H9 (cell line): ENCODE data around the gene CLMP. TPM values are rescaled to one million over a fixed set of nuclear protein-coding genes. Genes with fewer than 3 reads are reported as not detected.

Experiments
- DNase-seq: peaks from one replicate; pipeline ENCODE4 v3.0.0-alpha.2; 2017
- H2AFZ ChIP-seq: one replicate; pipeline ENCODE4 v1.6.1; 2013; ENCODE audit warnings: mild to moderate bottlenecking, low read length, control low read depth, moderate library complexity
- H2AK5ac ChIP-seq: 2 replicates; pipeline ENCODE4 v1.6.1; 2013; ENCODE audit warnings: low read length, control low read depth, mixed read lengths; ENCODE audit not compliant: insufficient read length
- H2BK120ac ChIP-seq: one replicate; pipeline ENCODE4 v1.6.1; 2013; ENCODE audit warnings: low read depth, mild to moderate bottlenecking, low read length, control low read depth, inconsistent platforms; ENCODE audit not compliant: poor library complexity, severe bottlenecking
- H2BK12ac ChIP-seq: 2 replicates; pipeline ENCODE4 v1.6.1; 2013; ENCODE audit warnings: low read length, control low read depth, mixed read lengths, low read depth; ENCODE audit not compliant: insufficient read length
- H2BK15ac ChIP-seq: 2 replicates; pipeline ENCODE4 v1.6.1; 2013; ENCODE audit warnings: low read depth, low read length, control low read depth
- H2BK20ac ChIP-seq: one replicate; pipeline ENCODE4 v1.6.1; 2013; ENCODE audit warnings: low read depth, mild to moderate bottlenecking, low read length, control low read depth, inconsistent platforms; ENCODE audit not compliant: poor library complexity, severe bottlenecking
- H2BK5ac ChIP-seq: 2 replicates; pipeline ENCODE4 v1.6.1; 2013; ENCODE audit warnings: low read length, control low read depth, mixed read lengths; ENCODE audit not compliant: insufficient read length
- H3K14ac ChIP-seq: 2 replicates; pipeline ENCODE4 v1.6.1; 2013; ENCODE audit warnings: low read length, control low read depth; ENCODE audit not compliant: insufficient read depth
- H3K18ac ChIP-seq: 2 replicates; pipeline ENCODE4 v1.6.1; 2013; ENCODE audit warnings: low read depth, mild to moderate bottlenecking, mixed read lengths, low read length, control low read depth; ENCODE audit not compliant: insufficient read length
- H3K23ac ChIP-seq: 2 replicates; pipeline ENCODE4 v1.6.1; 2013; ENCODE audit warnings: low read length, control low read depth, mixed read lengths, low read depth; ENCODE audit not compliant: insufficient read length
- H3K23me2 ChIP-seq: 2 replicates; pipeline ENCODE4 v1.6.1; 2013; ENCODE audit warnings: low read depth, mild to moderate bottlenecking, mixed read lengths, low read length, control low read depth; ENCODE audit not compliant: insufficient read length, poor library complexity, severe bottlenecking
- H3K27ac ChIP-seq: 2 replicates; pipeline ENCODE4 v1.5.1; 2013; ENCODE audit warnings: low read length, control low read depth, mixed read lengths, low read depth; ENCODE audit not compliant: insufficient read length
- H3K27me3 ChIP-seq: 2 replicates; pipeline ENCODE4 v1.6.1; 2013; ENCODE audit warnings: low read length, control low read depth, inconsistent platforms; ENCODE audit not compliant: insufficient read depth
- H3K4ac ChIP-seq: 2 replicates; pipeline ENCODE4 v1.6.1; 2013; ENCODE audit warnings: low read depth, mild to moderate bottlenecking, control low read depth, inconsistent platforms, low read length, moderate library complexity
- H3K4me1 ChIP-seq: 2 replicates; pipeline ENCODE4 v1.6.1; 2013; ENCODE audit warnings: low read length, control low read depth, inconsistent platforms; ENCODE audit not compliant: insufficient read depth
- H3K4me2 ChIP-seq: 2 replicates; pipeline ENCODE4 v1.6.1; 2013; ENCODE audit warnings: low read length, control low read depth, mixed read lengths; ENCODE audit not compliant: insufficient read length, insufficient read depth
- H3K56ac ChIP-seq: 2 replicates; pipeline ENCODE4 v1.6.1; 2013; ENCODE audit warnings: low read depth, mild to moderate bottlenecking, mixed read lengths, low read length, control low read depth; ENCODE audit not compliant: insufficient read length
- H3K79me1 ChIP-seq: 2 replicates; pipeline ENCODE4 v1.6.1; 2013; ENCODE audit warnings: low read depth, mild to moderate bottlenecking, moderate library complexity, low read length, control low read depth, inconsistent platforms; ENCODE audit not compliant: insufficient read depth, poor library complexity, severe bottlenecking
- H3K79me2 ChIP-seq: 2 replicates; pipeline ENCODE4 v1.6.1; 2013; ENCODE audit warnings: low read length, control low read depth, inconsistent platforms; ENCODE audit not compliant: insufficient read depth
- H3K9ac ChIP-seq: 2 replicates; pipeline ENCODE4 v1.6.1; 2013; ENCODE audit warnings: low read length, control low read depth, mixed read lengths; ENCODE audit not compliant: insufficient read length; ENCODE audit errors: extremely low read depth
- H3K9me3 ChIP-seq: one replicate; pipeline ENCODE4 v1.6.1; 2013; ENCODE audit warnings: low read depth, low read length, inconsistent platforms; ENCODE audit not compliant: control insufficient read depth
- H3T11ph ChIP-seq: one replicate; pipeline ENCODE4 v1.6.1; 2013; ENCODE audit warnings: mild to moderate bottlenecking, low read length, control low read depth, inconsistent platforms
- H4K20me1 ChIP-seq: one replicate; pipeline ENCODE4 v1.6.1; 2013; ENCODE audit not compliant: control insufficient read depth, insufficient read length, insufficient read depth
- H4K5ac ChIP-seq: 2 replicates; pipeline ENCODE4 v1.6.1; 2013; ENCODE audit warnings: low read depth, mild to moderate bottlenecking, mixed read lengths, low read length, control low read depth; ENCODE audit not compliant: insufficient read length
- H4K8ac ChIP-seq: replicated peaks from 2 replicates; pipeline ENCODE4 v1.6.1; 2013; ENCODE audit warnings: low read length, control low read depth, mixed read lengths, low read depth; ENCODE audit not compliant: insufficient read length
- H4K91ac ChIP-seq: 2 replicates; pipeline ENCODE4 v1.6.1; 2013; ENCODE audit warnings: low read depth, mild to moderate bottlenecking, moderate library complexity, mixed read lengths, low read length, control low read depth; ENCODE audit not compliant: insufficient read length
- H3K27ac Mint-ChIP-seq, 3 experiments: 2 replicates in 2 of 3; 3 replicates in 1 of 3; pipeline ENCODE4 v1.8.0; 2020 to 2021; ENCODE audit warnings: mixed read lengths in 3 of 3, mild to moderate bottlenecking in 1 of 3, moderate library complexity in 1 of 3
- H3K27me3 Mint-ChIP-seq: 2 replicates; pipeline ENCODE4 v1.8.0; 2021; ENCODE audit warnings: low read depth, mild to moderate bottlenecking, moderate library complexity, mixed read lengths
- H3K36me3 Mint-ChIP-seq, 3 experiments: 2 replicates in 2 of 3; 3 replicates in 1 of 3; pipeline ENCODE4 v1.8.0; 2020 to 2021; ENCODE audit warnings: low read depth in 3 of 3, mixed read lengths in 3 of 3; ENCODE audit not compliant: insufficient read depth in 1 of 3
- H3K4me1 Mint-ChIP-seq, 2 experiments: 2 replicates each; pipeline ENCODE4 v1.8.0; 2020; ENCODE audit warnings: mixed read lengths in 2 of 2
- H3K4me3 Mint-ChIP-seq, 2 experiments: 2 replicates in 1 of 2; 3 replicates in 1 of 2; pipeline ENCODE4 v1.8.0; 2020 to 2021; ENCODE audit warnings: mild to moderate bottlenecking in 2 of 2, mixed read lengths in 2 of 2, moderate library complexity in 1 of 2
- H3K9me3 Mint-ChIP-seq, 2 experiments: 2 replicates in 1 of 2; 3 replicates in 1 of 2; pipeline ENCODE4 v1.8.0; 2020; ENCODE audit warnings: mild to moderate bottlenecking in 2 of 2, mixed read lengths in 2 of 2, moderate library complexity in 1 of 2
- WGBS: extraction: QIAGEN DNeasy Blood & Tissue Kit; methylation state at CpG from one replicate; pipeline ENCODE4 v1.1.7; 2013; ENCODE audit warnings: missing lambda C conversion rate, low lambda C conversion rate, mixed read lengths; ENCODE audit not compliant: insufficient read length; ENCODE audit errors: extremely low coverage; 5-methylcytosine and 5-hydroxymethylcytosine counted together
- total RNA-seq: library from RNA; stranded (reverse); gene quantifications from 2 replicates; pipeline ENCODE4 v1.2.1, GENCODE V29; 2021
- TF ChIP-seq, protein P1 (sequence below): fragments of 200-600 bp; sonication (generic); conservative IDR thresholded peaks from 3 replicates; pipeline ENCODE4 v1.8.0; 2021; ENCODE audit warnings: antibody characterized with exemption, mild to moderate bottlenecking

Gene CLMP
- total RNA-seq, 1 experiment from 2014 or later = 13.8 TPM

DNA sequence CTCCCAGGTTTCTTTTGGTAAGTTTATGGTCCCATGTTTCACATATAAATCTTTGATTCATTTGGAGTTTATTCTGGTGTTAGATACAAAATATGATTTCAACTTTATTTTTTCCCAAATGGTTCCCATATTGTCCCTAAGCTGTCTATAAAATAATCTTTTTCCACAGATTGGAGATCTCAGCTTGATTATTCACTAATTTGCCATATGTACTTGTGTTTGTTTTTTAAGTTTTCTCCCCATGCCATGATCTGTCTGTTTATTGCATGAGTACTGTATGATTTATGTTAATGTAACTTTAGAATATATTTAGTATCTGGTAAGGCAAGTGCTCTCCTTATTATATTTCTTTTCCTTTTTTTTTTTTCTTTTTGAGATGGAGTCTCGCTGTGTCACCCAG lies 19.9 kb upstream of the CLMP start:
- Histone ChIP-seq H3K79me2 (no peaks in the 10 kb centered on the region), H3K23me2 (no peaks in the 10 kb centered on the region), H3K9ac (no peak overlapping the region), H4K91ac (no peak overlapping the region), H3K79me1 (no peaks in the 10 kb centered on the region), H3K23ac (no peak overlapping the region), H2BK5ac (no peak overlapping the region), H3K4ac (no peak overlapping the region), H2AK5ac (no peak overlapping the region), H3K27me3 (0 out of 2 replicates have a peak, but pooled peaks cover 1% of the 10 kb centered on the region), H3K4me1 (peaks cover 2% of the 10 kb centered on the region; the same call in 1 of the 2 replicates), H3K18ac (no peak overlapping the region), H3K56ac (no peak overlapping the region), H2BK120ac (no peak overlapping the region), H2BK12ac (no peak overlapping the region), H2AFZ (no peak overlapping the region), H4K5ac (no peak overlapping the region), H3K27ac (no peak overlapping the region), H3K14ac (no peak overlapping the region), H3K4me2 (no peak overlapping the region), H4K20me1 (no peaks in the 10 kb centered on the region), H2BK15ac (no peak overlapping the region), H3T11ph (no peak overlapping the region), H2BK20ac (no peak overlapping the region), H4K8ac (no peak overlapping the region), H3K9me3 (no peaks in the 10 kb centered on the region)
- H3K4me1 Mint-ChIP-seq = peaks cover 41 to 44% of the 10 kb centered on the region in 2 experiments
- TF ChIP-seq, protein P1, sequence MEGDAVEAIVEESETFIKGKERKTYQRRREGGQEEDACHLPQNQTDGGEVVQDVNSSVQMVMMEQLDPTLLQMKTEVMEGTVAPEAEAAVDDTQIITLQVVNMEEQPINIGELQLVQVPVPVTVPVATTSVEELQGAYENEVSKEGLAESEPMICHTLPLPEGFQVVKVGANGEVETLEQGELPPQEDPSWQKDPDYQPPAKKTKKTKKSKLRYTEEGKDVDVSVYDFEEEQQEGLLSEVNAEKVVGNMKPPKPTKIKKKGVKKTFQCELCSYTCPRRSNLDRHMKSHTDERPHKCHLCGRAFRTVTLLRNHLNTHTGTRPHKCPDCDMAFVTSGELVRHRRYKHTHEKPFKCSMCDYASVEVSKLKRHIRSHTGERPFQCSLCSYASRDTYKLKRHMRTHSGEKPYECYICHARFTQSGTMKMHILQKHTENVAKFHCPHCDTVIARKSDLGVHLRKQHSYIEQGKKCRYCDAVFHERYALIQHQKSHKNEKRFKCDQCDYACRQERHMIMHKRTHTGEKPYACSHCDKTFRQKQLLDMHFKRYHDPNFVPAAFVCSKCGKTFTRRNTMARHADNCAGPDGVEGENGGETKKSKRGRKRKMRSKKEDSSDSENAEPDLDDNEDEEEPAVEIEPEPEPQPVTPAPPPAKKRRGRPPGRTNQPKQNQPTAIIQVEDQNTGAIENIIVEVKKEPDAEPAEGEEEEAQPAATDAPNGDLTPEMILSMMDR = no peak
- DNase-seq = no peak
- H3K27ac Mint-ChIP-seq = no peak overlapping the region
- H3K4me3 Mint-ChIP-seq = no peak overlapping the region
- WGBS = no CpG with 5 or more reads among the region's 1 CpG
- no peaks in the 10 kb centered on the region; the same call in 1 of the 2 replicates for H3K27me3 Mint-ChIP-seq
- no peaks in the 10 kb centered on the region; a peak in 1 of 7 replicates for H3K36me3 Mint-ChIP-seq
- peaks cover 3 to 7% of the 10 kb centered on the region in 2 experiments; a peak in 3 of 5 replicates for H3K9me3 Mint-ChIP-seq
